ENCODE measurements around the gene RBM20.

DNA sequence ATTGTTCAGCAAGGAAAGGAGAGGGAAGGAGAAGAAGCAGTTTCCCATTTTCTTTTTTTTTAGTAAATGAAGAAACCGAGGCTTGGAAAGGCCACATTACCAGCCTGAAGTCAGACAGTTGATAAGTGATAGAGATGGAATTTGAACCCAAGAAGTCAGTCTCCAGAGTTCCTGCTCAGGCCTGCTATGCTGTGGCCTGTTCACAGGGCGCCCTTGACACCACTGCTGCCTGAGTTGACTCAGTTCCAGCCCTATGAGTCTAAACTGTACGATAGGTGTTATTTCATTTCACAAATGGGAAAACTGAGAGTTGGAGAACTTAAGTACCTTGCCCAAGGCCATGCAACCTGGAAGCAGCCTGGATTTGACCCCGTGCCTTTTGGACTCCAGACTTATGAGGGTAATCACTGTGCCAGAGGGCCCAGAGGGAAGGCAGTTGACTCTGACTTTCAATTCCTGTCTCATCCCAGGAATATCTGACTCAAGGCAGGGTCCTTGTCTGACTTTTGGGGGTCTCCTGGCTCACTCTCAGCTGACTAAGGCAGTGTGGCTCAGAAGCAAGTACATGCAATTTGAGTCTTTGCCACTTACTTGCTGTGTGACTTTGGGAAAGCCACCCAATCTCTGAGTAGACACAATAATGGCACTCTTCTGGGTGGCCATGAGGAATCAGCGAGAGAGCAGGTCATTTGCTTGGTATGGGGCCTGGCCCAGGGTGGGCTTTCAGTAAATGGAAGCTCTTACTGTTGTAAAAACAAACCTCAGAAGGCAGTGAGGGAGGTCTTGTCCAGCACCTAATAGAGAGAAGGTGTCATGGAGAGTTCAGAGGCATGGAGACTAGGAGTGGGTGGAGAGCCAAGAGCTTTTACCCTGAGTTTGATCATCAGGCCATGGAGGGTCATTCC, 17.9 kb upstream of the RBM20 start:
- no peak for TF ChIP-seq EP300 (IDR thresholded peaks at IDR 0.05)
- TF ChIP-seq, protein P1, sequence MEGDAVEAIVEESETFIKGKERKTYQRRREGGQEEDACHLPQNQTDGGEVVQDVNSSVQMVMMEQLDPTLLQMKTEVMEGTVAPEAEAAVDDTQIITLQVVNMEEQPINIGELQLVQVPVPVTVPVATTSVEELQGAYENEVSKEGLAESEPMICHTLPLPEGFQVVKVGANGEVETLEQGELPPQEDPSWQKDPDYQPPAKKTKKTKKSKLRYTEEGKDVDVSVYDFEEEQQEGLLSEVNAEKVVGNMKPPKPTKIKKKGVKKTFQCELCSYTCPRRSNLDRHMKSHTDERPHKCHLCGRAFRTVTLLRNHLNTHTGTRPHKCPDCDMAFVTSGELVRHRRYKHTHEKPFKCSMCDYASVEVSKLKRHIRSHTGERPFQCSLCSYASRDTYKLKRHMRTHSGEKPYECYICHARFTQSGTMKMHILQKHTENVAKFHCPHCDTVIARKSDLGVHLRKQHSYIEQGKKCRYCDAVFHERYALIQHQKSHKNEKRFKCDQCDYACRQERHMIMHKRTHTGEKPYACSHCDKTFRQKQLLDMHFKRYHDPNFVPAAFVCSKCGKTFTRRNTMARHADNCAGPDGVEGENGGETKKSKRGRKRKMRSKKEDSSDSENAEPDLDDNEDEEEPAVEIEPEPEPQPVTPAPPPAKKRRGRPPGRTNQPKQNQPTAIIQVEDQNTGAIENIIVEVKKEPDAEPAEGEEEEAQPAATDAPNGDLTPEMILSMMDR (IDR thresholded peaks at IDR 0.05), result no peak
- no peak for TF ChIP-seq POLR2AphosphoS5 (IDR thresholded peaks at IDR 0.05)
- no peak for TF ChIP-seq POLR2A (IDR thresholded peaks at IDR 0.05)

Measured in gastroesophageal sphincter (tissue), 3 donors.